ENCODE data around the gene MRPS22.

The MRPS22 gene

GRCh38 chr3:139343895-139344856 lies at the start of gene MRPS22:
Gene MRPS22, plus strand, starts transcription at chr3:139344020. Its CDS starts 7 bp downstream, at chr3:139344027.
- peak; percentile 77 for DNase-seq

- no peak for DNase-seq
Measured at GRCh38 chr3:139295040-139295439, 48.8 kb upstream of the MRPS22 start.

DNA sequence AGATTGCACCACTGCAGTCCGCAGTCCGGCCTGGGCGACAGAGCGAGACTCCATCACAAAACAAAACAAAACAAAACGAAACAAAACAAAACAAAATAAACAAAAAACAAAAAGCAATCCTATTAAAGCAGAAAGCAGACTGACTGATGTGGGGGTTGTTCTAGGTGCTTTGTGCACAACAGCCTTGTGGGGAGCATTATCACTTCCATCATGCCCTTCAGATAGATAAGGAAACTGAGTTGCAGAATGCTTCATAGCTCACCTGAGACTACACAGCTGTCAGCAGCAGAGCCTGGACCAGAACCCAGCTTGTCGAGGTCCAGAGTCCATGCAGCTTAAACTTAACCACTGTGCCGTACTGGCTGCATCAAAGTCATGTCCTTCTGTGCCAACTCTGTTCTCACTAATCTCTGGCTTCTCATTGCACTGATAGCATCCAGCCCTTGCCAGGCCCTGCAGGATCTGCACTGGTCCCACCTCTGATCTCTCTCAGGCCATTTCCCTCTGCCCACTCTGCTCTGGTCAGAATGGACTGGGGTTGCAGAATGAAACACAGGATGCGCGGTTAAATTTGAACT lies 47.6 kb upstream of the MRPS22 start:
- no peak for DNase-seq

GRCh38 chr3:139297588-139298311 lies 46.1 kb upstream of the MRPS22 start:
- no peak for DNase-seq

GRCh38 chr3:139299261-139300132 lies 44.3 kb upstream of the MRPS22 start:
- DNase-seq: no peak

DNA sequence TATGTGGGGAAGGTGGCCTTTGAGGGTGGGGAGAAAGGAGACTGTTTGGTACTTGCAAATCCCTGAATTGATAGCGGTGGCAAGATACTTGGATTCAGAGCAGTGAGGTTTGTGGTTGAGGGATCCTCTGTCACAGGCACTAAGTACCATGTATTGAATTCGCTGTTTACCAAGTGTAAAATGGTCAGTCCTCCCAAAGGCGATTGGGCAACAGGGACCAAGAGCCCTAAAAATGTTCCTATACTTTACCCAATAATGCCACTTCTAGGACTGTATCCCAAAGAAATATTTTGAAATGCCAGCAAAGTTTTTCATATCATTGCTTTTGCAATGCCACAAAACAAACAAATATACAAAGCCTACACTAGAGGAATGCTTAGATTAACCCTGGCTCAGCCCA lies 43.4 kb upstream of the MRPS22 start:
- no peak for DNase-seq

- no peak for DNase-seq
Measured at GRCh38 chr3:139301183-139301582, 42.6 kb upstream of the MRPS22 start.

GRCh38 chr3:139301654-139302053 lies 42.2 kb upstream of the MRPS22 start:
- DNase-seq: no peak

DNA sequence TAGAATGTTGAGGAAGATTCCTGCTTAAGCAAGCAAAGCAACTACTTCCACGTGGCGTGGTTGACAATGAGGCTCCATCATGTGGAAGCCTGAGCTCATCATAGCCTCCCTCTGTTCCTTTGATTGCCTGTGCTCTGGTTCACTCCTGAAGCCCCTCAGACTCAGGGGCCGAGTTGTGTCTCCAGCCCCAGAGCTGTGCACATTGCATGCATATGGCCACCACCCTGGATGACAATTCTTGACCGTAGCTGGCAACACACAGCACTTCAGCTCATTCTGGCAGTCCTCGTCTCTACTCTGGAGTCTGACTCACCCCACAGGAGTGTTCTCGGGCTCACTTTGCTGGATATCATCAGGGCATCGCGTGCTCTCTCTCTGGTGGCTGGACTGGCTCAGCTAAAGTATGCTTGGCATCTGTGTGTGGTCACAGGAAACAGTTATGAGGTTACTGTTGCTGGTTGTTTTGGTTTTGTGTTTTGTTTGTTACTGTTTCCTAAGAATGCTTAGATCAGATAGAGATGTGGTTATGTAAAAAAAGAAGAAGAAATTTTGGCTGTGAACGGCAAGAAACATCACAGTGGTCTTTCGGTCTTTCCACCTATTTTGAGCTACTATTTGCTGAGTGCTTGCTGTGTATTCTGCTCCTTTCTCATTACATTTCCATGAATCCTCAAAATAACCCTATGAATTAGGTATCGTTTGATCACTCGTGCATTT lies 41.6 kb upstream of the MRPS22 start:
- DNase-seq: no peak

- no peak for DNase-seq
Measured at GRCh38 chr3:139302801-139303113, 41.1 kb upstream of the MRPS22 start.

DNA sequence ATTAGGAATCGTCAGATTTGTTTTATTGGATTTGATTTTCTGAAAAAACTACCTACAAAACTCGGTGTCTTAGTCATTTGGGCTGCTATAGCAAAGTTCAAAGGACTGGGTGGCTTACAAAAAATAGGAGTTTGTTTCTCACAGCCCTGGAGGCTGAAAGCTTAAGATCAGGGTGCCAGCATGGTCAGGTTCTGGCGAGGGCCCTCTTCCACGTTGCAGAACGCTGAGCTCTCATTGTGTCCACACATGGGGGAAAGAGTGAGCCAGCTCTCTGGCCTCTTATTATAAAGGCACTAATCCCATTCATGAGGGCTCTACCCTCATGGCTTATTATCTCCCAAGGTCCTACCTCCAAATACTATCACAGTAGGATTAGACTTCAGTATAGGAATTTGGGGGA lies 40.6 kb upstream of the MRPS22 start:
- DNase-seq: no peak

DNA sequence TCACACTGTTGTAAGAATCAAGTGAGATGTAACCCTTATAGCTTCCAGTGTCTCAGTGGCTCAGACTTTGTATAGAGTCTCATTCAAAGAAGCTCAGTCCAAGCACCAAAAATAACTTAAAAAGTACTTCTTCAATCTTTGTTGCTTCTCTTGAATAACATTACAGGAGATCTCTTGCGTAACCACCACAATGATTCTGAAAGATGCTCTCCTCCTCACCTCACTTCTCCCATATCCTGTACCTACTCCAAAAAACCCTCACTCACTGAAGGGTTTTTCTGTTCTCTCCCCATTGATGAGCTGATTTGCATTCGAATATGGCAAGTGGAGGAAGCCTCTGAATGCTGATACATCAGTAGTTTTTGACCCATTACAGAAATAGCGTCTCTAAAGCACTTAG lies 39.4 kb upstream of the MRPS22 start:
- DNase-seq: no peak

GRCh38 chr3:139306078-139306477 lies 37.7 kb upstream of the MRPS22 start:
- DNase-seq: no peak

DNA sequence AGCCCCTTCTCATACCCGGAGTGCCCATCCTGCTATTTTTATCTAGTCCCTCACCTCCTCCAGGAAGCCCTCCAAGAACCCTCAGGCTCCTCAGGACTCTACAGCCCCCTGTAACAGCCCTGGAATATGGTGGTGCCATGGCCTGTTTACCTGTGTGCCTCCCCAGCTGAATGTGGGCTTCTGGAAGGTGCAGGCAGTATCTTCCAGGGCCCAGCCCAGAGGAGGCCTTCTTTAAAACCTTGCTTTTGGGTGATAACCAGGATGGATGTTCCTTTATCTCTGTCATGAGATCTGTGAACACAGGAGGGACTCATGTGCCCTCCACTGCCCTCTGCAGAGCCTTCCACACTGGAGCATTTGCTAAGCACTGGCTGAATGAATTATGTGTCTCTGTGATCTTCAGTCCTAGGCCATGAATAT lies 36.7 kb upstream of the MRPS22 start:
- no peak for DNase-seq

DNA sequence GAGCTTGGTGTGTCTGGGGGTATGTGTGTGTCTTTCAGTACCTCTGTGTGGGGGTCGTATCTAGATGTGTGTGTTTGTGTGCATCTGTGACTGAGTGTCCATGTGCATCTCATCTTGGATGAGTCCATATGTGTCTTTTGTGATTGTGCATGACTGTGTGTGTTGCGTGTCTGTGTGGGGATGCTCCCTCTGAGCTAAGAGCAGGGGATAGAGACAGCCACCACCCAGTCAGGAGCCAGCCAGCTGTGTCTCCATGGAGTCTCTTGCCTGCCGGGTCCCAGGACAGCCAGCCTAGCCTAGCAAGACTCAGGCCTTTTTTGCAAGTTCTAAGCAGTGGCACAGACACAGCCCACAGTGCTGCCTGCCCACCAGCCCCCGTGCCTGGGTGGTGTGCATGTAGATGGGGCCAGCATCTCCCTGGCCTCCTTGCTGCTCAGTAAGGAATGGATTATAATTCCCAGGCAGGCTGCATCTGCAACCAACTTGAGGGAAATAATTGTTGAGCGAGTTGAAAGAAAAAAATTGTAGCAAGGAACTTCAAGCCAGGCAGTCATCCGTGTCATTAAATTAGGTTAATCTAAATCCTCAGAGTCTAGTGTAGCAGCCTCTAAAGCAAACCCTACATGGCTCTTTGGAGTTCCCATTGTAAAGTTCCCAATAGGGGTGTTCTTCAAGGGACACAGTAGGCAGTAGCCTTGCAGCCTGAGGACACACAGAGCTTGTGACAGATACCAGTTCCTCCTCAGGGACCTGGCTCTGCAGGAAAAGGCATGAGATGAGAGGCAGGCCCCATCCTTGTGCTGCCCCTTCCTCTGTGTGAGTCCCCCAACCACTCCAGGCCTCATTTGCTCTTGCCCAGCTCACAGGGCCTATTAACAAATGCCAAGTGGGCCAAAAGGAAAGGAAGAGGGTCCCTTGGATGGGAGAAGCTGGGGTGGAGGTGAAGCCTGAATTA lies 35.9 kb upstream of the MRPS22 start:
- DNase-seq: no peak

DNA sequence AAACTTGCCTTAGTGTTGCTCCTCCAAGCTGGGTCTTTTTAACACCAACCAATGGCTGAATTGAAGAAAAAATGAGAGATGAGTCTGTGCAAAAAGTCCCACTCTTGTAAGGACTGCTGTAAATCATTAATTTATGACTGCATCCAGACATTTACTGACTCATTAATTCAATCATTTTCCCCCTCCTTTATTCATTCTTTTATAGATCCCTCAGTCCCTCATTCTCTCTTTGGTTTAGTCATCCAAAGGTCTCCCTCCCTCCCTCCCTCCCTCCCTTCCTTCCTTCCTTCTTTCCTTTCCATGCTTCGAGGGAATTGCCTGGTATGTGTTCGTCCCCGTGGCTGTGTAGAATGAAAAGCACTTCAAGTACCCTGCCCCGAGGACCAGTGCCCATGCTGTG lies 35.3 kb upstream of the MRPS22 start:
- no peak for DNase-seq

- no peak for DNase-seq
Measured at GRCh38 chr3:139309061-139309591, 34.7 kb upstream of the MRPS22 start.

GRCh38 chr3:139309880-139310279 lies 33.9 kb upstream of the MRPS22 start:
- DNase-seq: no peak

DNA sequence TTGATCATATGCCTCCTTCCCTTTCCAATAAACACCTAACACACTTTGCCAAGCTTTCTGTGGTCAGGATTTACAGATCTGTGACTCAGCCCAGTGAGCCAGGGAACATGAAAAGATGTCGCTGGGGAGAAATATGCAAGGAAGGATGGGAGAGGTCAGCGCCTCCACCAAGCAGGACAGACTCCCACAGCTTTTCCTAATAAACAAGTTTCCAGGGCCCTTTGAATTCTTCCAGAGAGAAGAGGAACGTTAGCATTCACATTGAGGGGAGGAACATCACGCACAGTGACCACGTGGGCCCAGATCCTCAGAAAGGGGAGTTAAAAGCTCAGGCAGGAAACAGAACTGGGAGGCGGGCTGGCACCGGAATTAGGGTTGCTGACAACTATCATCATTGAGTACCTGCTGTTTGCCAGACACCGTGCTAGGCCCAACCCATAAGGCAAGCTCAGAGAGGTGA lies 33.3 kb upstream of the MRPS22 start:
- DNase-seq: no peak

DNA sequence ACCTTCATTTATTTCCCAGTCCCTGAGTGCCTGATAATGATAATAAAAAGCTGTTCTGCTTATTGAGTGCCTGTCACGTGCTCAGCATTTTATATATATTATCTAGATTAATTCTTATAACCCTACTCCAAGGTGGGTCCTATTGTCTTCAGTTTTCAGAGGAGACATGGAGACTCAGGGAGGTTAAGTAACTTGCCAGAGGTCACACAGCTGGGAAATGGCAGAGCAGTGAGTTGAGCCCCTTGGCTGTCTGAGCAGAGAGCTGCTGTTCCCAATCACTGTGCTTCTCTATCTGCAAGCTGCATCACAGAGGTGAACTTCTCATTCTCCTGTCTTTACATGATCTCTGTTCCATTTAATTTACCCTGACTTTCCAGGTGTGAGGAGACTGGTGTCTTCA lies 32.3 kb upstream of the MRPS22 start:
- no peak for DNase-seq

DNA sequence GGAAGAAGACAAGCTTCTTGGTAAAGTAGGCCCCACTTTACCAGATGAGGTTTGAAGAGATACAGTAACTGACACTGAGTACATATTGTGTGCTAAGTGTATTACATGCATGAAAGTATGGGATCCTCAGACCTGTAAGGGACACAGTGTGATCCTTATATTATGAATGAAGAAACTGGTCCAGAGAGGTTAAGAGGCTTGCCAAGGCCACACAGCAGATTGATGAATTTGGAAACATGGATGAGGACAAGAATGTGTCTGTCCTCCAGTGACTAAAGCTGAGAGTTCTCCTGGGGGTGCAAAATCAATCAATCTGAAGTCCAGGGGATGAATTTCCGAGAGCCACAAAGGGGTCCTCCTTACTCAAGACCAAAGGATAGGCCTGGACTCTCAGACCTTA lies 31.4 kb upstream of the MRPS22 start:
- no peak for DNase-seq
